HG03039 (cell line): Measurements from ENCODE around the gene ZNF668.

Source experiments
- ATAC-seq: cut with Tn5 transposase; IDR thresholded peaks from one replicate; pipeline ENCODE4 v1.9.1; 2021; ENCODE audit warnings: mild to moderate bottlenecking, moderate library complexity; ENCODE audit not compliant: unreplicated experiment

ZNF668 gene

GRCh38 chr16:31073970-31074813, at the start of gene ZNF668, which contains the start of gene ZNF646:
Gene ZNF668 (minus strand): TSS chr16:31074240. CDS start chr16:31064459, 9,781 bp downstream.
Gene ZNF646 (plus strand): TSS chr16:31074422. CDS start chr16:31076325, 1,903 bp downstream.
- peak; percentile 57 for ATAC-seq

GRCh38 chr16:31120129-31120528, 46.1 kb upstream of the ZNF668 start:
- no peak for ATAC-seq

- ATAC-seq, result no peak
These were observed 44.4 kb upstream of the ZNF668 start for GRCh38 chr16:31118223-31119155.

GRCh38 chr16:31117384-31118222, 43.6 kb upstream of the ZNF668 start, which contains the start of gene KAT8:
Gene KAT8 (plus strand): TSS chr16:31117664. CDS start chr16:31117682, 18 bp downstream.
- peak; percentile 81 for ATAC-seq

GRCh38 chr16:31114468-31114867, 40.4 kb upstream of the ZNF668 start:
- ATAC-seq, result no peak

- ATAC-seq, result no peak
These were observed 39.4 kb upstream of the ZNF668 start for GRCh38 chr16:31113121-31114120.

GRCh38 chr16:31112711-31113110, 38.7 kb upstream of the ZNF668 start:
- ATAC-seq, result no peak

GRCh38 chr16:31111881-31112466, 37.9 kb upstream of the ZNF668 start:
- no peak for ATAC-seq

- ATAC-seq, result no peak
These were observed 36.3 kb upstream of the ZNF668 start for GRCh38 chr16:31110106-31111034.

GRCh38 chr16:31109622-31110021, 35.6 kb upstream of the ZNF668 start:
- ATAC-seq, result no peak

GRCh38 chr16:31108794-31109558, 34.9 kb upstream of the ZNF668 start:
- no peak for ATAC-seq

- ATAC-seq, result peak; percentile 65
These were observed 34.2 kb upstream of the ZNF668 start, which contains the start of gene BCKDK for GRCh38 chr16:31108035-31108793. Gene BCKDK (plus strand): TSS chr16:31108386. CDS start chr16:31109224, 838 bp downstream.

GRCh38 chr16:31107465-31107867, 33.4 kb upstream of the ZNF668 start:
- ATAC-seq, result no peak

- ATAC-seq, result no peak
These were observed 32.7 kb upstream of the ZNF668 start for GRCh38 chr16:31106509-31107464.

GRCh38 chr16:31105677-31106213, 31.7 kb upstream of the ZNF668 start:
- no peak for ATAC-seq
